Kasumi-1 (cell line): Measurements from ENCODE around the gene PCK2.

Source experiments
- DNase-seq, 2 experiments: peaks; one replicate each; lab custom pipeline; 2025; lab: John Stamatoyannopoulos, UW

Gene PCK2

GRCh38 chr14:24075485-24076301 is 18.4 kb upstream of the PCK2 start:
- DNase-seq: no peak

- DNase-seq: no peak
Measured at GRCh38 chr14:24076302-24076601, 17.9 kb upstream of the PCK2 start.

- no peak for DNase-seq
Measured at GRCh38 chr14:24077086-24077485, 17.0 kb upstream of the PCK2 start.

- no peak for DNase-seq
Measured at GRCh38 chr14:24078146-24078545, 16.0 kb upstream of the PCK2 start.

GRCh38 chr14:24079491-24080141 is 14.5 kb upstream of the PCK2 start:
- DNase-seq: peak; percentile 42 to 47

GRCh38 chr14:24080142-24080530 is 14.0 kb upstream of the PCK2 start:
- DNase-seq: no peak

- DNase-seq: peak; percentile 6 to 33
Measured at GRCh38 chr14:24080888-24081738, 13.0 kb upstream of the PCK2 start.

GRCh38 chr14:24081739-24082211 is 12.3 kb upstream of the PCK2 start:
- DNase-seq: no peak

- DNase-seq: no peak
Measured at GRCh38 chr14:24082411-24083080, 11.6 kb upstream of the PCK2 start.

GRCh38 chr14:24083462-24083861 is 10.6 kb upstream of the PCK2 start:
- DNase-seq: no peak

GRCh38 chr14:24084440-24084839 is 9.7 kb upstream of the PCK2 start:
- no peak for DNase-seq

- DNase-seq: no peak
Measured at GRCh38 chr14:24085215-24085614, 8.9 kb upstream of the PCK2 start.

GRCh38 chr14:24086193-24086955 is 7.7 kb upstream of the PCK2 start:
- no peak for DNase-seq

GRCh38 chr14:24087004-24087403 is 7.1 kb upstream of the PCK2 start:
- no peak for DNase-seq

GRCh38 chr14:24088095-24088494 is 6.0 kb upstream of the PCK2 start:
- no peak for DNase-seq

- DNase-seq: no peak
Measured at GRCh38 chr14:24089890-24090289, 4.2 kb upstream of the PCK2 start.

- no peak for DNase-seq
Measured at GRCh38 chr14:24092110-24092504, 2.0 kb upstream of the PCK2 start.

GRCh38 chr14:24092505-24093206 is 1.5 kb upstream of the PCK2 start:
- DNase-seq: no peak

GRCh38 chr14:24093207-24093900 is 757 bp upstream of the PCK2 start:
- DNase-seq: no peak

GRCh38 chr14:24094841-24095270 is 745 bp downstream of the PCK2 start:
- DNase-seq: peak in 1 of 2 experiments; percentile 27
